SK-N-SH (cell line): Measurements from ENCODE around the gene USP28. TPM values are rescaled to one million over a fixed set of nuclear protein-coding genes. Genes with fewer than 3 reads are reported as not detected.

Experiments
- CTCF ChIA-PET: fragments of 300-600, 350-600 bp; formaldehyde crosslinking; extraction: SDS; loops from one replicate; lab custom pipeline; 2021; lab: Yijun Ruan, JAX
- POLR2A ChIA-PET: fragments of 350-600 bp; sonication (Branson Sonifier 250); formaldehyde crosslinking; extraction: SDS; loops from one replicate; lab custom pipeline; 2020; ENCODE audit warnings: antibody characterized with exemption, inconsistent platforms; lab: Yijun Ruan, JAX
- DNase-seq: peaks from one replicate; pipeline ENCODE4 v3.0.0; 2012
- H2AFZ ChIP-seq: fragments of 200-600 bp; sonication (generic); 2 replicates; pipeline ENCODE4 v1.8.1; 2016; ENCODE audit warnings: antibody characterized with exemption, mild to moderate bottlenecking, low read depth
- H3F3A ChIP-seq: fragments of 200-600 bp; sonication (generic); replicated peaks from 2 replicates; pipeline ENCODE3; 2016; ENCODE audit warnings: antibody characterized with exemption, mild to moderate bottlenecking; ENCODE audit not compliant: insufficient read depth
- H3K27ac ChIP-seq, 2 experiments: fragments of 200-500 bp in 1 of 2; fragments of 200-600 bp in 1 of 2; sonication (Bioruptor generic) in 1 of 2; sonication (generic), shearing (Covaris generic) in 1 of 2; 2 replicates each; pipeline versions ENCODE4 v1.5.1 to v1.6.1; 2014 to 2016; ENCODE audit warnings: low read depth in 2 of 2, inconsistent platforms in 1 of 2, low read length in 1 of 2, mild to moderate bottlenecking in 1 of 2, mixed read lengths in 1 of 2
- H3K27me3 ChIP-seq: fragments of 200-600 bp; sonication (generic), shearing (Covaris generic); 2 replicates; pipeline ENCODE4 v1.6.1; 2016; ENCODE audit warnings: mixed run types; ENCODE audit not compliant: insufficient read depth
- H3K36me3 ChIP-seq, 2 experiments: fragments of 200-500 bp in 1 of 2; fragments of 200-600 bp in 1 of 2; sonication (Bioruptor generic) in 1 of 2; sonication (generic) in 1 of 2; replicated peaks in 1 of 2; 2 replicates each; pipeline versions ENCODE3 to v1.5.1; 2014 to 2016; ENCODE audit warnings: low read length in 1 of 2, mild to moderate bottlenecking in 1 of 2; ENCODE audit not compliant: insufficient read depth in 2 of 2, control insufficient read depth in 1 of 2
- H3K4me1 ChIP-seq, 2 experiments: fragments of 200-500 bp in 1 of 2; fragments of 200-600 bp in 1 of 2; sonication (Bioruptor generic) in 1 of 2; sonication (generic), shearing (Covaris generic) in 1 of 2; 2 replicates each; pipeline versions ENCODE4 v1.5.1 to v1.6.1; 2014 to 2016; ENCODE audit warnings: low read depth in 1 of 2, low read length in 1 of 2, mixed run types in 1 of 2; ENCODE audit not compliant: insufficient read depth in 2 of 2, control insufficient read depth in 1 of 2
- H3K4me2 ChIP-seq: fragments of 200-600 bp; sonication (generic), shearing (Covaris generic); 2 replicates; pipeline ENCODE4 v1.6.1; 2017; ENCODE audit warnings: mixed run types
- H3K4me3 ChIP-seq, 2 experiments: fragments of 200-500 bp in 1 of 2; fragments of 200-600 bp in 1 of 2; sonication (Bioruptor generic) in 1 of 2; sonication (generic), shearing (Covaris generic) in 1 of 2; 2 replicates each; pipeline versions ENCODE4 v1.5.1 to v1.8.1; 2014 to 2016; ENCODE audit warnings: low read depth in 2 of 2, inconsistent platforms in 1 of 2, low read length in 1 of 2, mild to moderate bottlenecking in 1 of 2, mixed read lengths in 1 of 2, moderate library complexity in 1 of 2
- H3K79me2 ChIP-seq: fragments of 200-600 bp; sonication (generic); 2 replicates; pipeline ENCODE4 v1.8.1; 2017; ENCODE audit warnings: mild to moderate bottlenecking; ENCODE audit not compliant: insufficient read depth
- H3K9ac ChIP-seq: fragments of 200-600 bp; sonication (generic); 2 replicates; pipeline ENCODE4 v1.6.1; 2017; ENCODE audit warnings: mixed run types
- H3K9me2 ChIP-seq: fragments of 200-600 bp; sonication (generic); 2 replicates; pipeline ENCODE4 v1.6.1; 2017; ENCODE audit warnings: mixed run types
- H3K9me3 ChIP-seq: fragments of 200-600 bp; sonication (generic); 2 replicates; pipeline ENCODE4 v1.6.1; 2017; ENCODE audit warnings: mixed run types, mild to moderate bottlenecking, moderate library complexity
- H4K20me1 ChIP-seq: fragments of 200-600 bp; sonication (generic); 2 replicates; pipeline ENCODE4 v1.6.1; 2017; ENCODE audit warnings: mild to moderate bottlenecking, mixed run types; ENCODE audit not compliant: insufficient read depth
- JUND ChIP-seq: IDR thresholded peaks from 2 replicates; pipeline ENCODE4 v1.4.0; 2012
- NFIC ChIP-seq: IDR thresholded peaks from 2 replicates; pipeline ENCODE4 v1.4.0; 2012; ENCODE audit warnings: borderline replicate concordance
- NRF1 ChIP-seq: IDR thresholded peaks from 2 replicates; pipeline ENCODE4 v1.6.1; 2012; ENCODE audit warnings: low read depth, mild to moderate bottlenecking, low read length
- RAD21 ChIP-seq: IDR thresholded peaks from 2 replicates; pipeline ENCODE4 v1.6.1; 2012; ENCODE audit warnings: mild to moderate bottlenecking, low read length
- RXRA ChIP-seq: IDR thresholded peaks from 2 replicates; pipeline ENCODE4 v1.4.0; 2012; ENCODE audit warnings: low read depth, mild to moderate bottlenecking, borderline replicate concordance
- SMC3 ChIP-seq: IDR thresholded peaks from 2 replicates; pipeline ENCODE4 v1.6.1; 2012; ENCODE audit warnings: low read depth, low read length, improper control_type of control experiment
- TEAD4 ChIP-seq: IDR thresholded peaks from 2 replicates; pipeline ENCODE4 v1.4.0; 2012; ENCODE audit warnings: mild to moderate bottlenecking, borderline replicate concordance; ENCODE audit not compliant: insufficient read depth
- WGBS: methylation state at CpG from one replicate; pipeline ENCODE4 v1.1.6; 2017; ENCODE audit warnings: low lambda C conversion rate; 5-methylcytosine and 5-hydroxymethylcytosine counted together
- polyA plus RNA-seq, 3 experiments: library from polyadenylated mRNA; depleted of rRNA; stranded (reverse); fragments of >200 nt; gene quantifications; 2 replicates each; pipeline ENCODE4 v1.2.3, GENCODE V29; 2012
- TF ChIP-seq, protein P1 (sequence below): IDR thresholded peaks from 2 replicates; pipeline ENCODE4 v1.6.1; 2012; ENCODE audit warnings: mild to moderate bottlenecking, low read depth, low read length, moderate library complexity
- TF ChIP-seq, protein P2 (sequence below): IDR thresholded peaks from 2 replicates; pipeline ENCODE4 v1.4.0; 2012; ENCODE audit warnings: low read depth, borderline replicate concordance
- TF ChIP-seq, protein P3 (sequence below): IDR thresholded peaks from 2 replicates; pipeline ENCODE4 v1.4.0; 2012; ENCODE audit warnings: low read depth, borderline replicate concordance
- TF ChIP-seq, protein P4 (sequence below): fragments of 200-600 bp; sonication (generic); IDR thresholded peaks from 2 replicates; pipeline ENCODE4 v1.6.1; 2017; ENCODE audit warnings: antibody characterized with exemption, mild to moderate bottlenecking, moderate library complexity

Gene USP28
- polyA plus RNA-seq, 1 of the 3 experiments (the other 2 are of a cell fraction) = 20.0 TPM

GRCh38 chr11:113865873-113866272 is 9.5 kb downstream of the USP28 start (continued):
- TF ChIP-seq, protein P1, sequence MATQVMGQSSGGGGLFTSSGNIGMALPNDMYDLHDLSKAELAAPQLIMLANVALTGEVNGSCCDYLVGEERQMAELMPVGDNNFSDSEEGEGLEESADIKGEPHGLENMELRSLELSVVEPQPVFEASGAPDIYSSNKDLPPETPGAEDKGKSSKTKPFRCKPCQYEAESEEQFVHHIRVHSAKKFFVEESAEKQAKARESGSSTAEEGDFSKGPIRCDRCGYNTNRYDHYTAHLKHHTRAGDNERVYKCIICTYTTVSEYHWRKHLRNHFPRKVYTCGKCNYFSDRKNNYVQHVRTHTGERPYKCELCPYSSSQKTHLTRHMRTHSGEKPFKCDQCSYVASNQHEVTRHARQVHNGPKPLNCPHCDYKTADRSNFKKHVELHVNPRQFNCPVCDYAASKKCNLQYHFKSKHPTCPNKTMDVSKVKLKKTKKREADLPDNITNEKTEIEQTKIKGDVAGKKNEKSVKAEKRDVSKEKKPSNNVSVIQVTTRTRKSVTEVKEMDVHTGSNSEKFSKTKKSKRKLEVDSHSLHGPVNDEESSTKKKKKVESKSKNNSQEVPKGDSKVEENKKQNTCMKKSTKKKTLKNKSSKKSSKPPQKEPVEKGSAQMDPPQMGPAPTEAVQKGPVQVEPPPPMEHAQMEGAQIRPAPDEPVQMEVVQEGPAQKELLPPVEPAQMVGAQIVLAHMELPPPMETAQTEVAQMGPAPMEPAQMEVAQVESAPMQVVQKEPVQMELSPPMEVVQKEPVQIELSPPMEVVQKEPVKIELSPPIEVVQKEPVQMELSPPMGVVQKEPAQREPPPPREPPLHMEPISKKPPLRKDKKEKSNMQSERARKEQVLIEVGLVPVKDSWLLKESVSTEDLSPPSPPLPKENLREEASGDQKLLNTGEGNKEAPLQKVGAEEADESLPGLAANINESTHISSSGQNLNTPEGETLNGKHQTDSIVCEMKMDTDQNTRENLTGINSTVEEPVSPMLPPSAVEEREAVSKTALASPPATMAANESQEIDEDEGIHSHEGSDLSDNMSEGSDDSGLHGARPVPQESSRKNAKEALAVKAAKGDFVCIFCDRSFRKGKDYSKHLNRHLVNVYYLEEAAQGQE = no peak
- no peak for TF ChIP-seq JUND
- TF ChIP-seq RAD21 = no peak
- TF ChIP-seq, protein P2, sequence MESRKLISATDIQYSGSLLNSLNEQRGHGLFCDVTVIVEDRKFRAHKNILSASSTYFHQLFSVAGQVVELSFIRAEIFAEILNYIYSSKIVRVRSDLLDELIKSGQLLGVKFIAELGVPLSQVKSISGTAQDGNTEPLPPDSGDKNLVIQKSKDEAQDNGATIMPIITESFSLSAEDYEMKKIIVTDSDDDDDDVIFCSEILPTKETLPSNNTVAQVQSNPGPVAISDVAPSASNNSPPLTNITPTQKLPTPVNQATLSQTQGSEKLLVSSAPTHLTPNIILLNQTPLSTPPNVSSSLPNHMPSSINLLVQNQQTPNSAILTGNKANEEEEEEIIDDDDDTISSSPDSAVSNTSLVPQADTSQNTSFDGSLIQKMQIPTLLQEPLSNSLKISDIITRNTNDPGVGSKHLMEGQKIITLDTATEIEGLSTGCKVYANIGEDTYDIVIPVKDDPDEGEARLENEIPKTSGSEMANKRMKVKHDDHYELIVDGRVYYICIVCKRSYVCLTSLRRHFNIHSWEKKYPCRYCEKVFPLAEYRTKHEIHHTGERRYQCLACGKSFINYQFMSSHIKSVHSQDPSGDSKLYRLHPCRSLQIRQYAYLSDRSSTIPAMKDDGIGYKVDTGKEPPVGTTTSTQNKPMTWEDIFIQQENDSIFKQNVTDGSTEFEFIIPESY = no peak
- no peak for TF ChIP-seq RXRA
- TF ChIP-seq NRF1 = no peak
- TF ChIP-seq, protein P3, sequence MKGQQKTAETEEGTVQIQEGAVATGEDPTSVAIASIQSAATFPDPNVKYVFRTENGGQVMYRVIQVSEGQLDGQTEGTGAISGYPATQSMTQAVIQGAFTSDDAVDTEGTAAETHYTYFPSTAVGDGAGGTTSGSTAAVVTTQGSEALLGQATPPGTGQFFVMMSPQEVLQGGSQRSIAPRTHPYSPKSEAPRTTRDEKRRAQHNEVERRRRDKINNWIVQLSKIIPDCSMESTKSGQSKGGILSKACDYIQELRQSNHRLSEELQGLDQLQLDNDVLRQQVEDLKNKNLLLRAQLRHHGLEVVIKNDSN = no peak
- TF ChIP-seq NFIC = no peak

DNA sequence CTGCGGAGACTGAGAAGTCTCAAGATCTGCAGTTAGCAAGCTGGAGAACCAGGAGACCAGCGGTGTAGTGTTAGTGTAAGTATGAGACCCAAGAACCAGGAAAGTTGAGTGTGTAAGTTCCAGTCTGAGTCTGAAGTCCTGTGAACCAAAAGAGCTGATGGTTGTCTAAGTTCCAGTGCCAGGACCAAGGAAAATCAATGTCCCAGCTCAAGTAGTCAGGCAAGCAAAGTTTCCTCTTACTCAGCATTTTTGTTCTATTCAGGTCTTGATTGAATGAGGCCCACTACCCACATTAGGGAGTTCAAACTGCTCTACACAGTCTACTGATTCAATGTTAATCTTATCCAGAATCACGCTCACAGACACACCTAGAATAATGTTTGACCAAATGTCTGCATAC is 11.0 kb downstream of the USP28 start:
- H3K9me2 ChIP-seq = no peaks in the 10 kb centered on the region
- no peak overlapping the region for H3K4me3 ChIP-seq
- peaks cover 0 to 4% of the 10 kb centered on the region in 2 experiments; a peak in 1 of 4 replicates for H3K4me1 ChIP-seq
- H3K36me3 ChIP-seq = peaks cover 0 to 9% of the 10 kb centered on the region in 2 experiments
- H3K4me2 ChIP-seq = no peak overlapping the region
- H3K27me3 ChIP-seq = no peaks in the 10 kb centered on the region
- H4K20me1 ChIP-seq = no peaks in the 10 kb centered on the region
- H3K9ac ChIP-seq = no peak overlapping the region
- DNase-seq = no peak
- ChIA-PET CTCF (interaction anchor here (0.9 to 1.6 kb wide), 2 partner anchors 11 to 129 kb away, joined by 3 to 5 read pairs; partner anchors contain the start of gene USP28), POLR2A (no interaction called here)
- no peak overlapping the region for H3K27ac ChIP-seq
- TF ChIP-seq NRF1 (no peak), TEAD4 (no peak), RAD21 (no peak), SMC3 (no peak)
- TF ChIP-seq, protein P1 = no peak
- TF ChIP-seq, protein P4, sequence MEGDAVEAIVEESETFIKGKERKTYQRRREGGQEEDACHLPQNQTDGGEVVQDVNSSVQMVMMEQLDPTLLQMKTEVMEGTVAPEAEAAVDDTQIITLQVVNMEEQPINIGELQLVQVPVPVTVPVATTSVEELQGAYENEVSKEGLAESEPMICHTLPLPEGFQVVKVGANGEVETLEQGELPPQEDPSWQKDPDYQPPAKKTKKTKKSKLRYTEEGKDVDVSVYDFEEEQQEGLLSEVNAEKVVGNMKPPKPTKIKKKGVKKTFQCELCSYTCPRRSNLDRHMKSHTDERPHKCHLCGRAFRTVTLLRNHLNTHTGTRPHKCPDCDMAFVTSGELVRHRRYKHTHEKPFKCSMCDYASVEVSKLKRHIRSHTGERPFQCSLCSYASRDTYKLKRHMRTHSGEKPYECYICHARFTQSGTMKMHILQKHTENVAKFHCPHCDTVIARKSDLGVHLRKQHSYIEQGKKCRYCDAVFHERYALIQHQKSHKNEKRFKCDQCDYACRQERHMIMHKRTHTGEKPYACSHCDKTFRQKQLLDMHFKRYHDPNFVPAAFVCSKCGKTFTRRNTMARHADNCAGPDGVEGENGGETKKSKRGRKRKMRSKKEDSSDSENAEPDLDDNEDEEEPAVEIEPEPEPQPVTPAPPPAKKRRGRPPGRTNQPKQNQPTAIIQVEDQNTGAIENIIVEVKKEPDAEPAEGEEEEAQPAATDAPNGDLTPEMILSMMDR = no peak
- H3K9me3 ChIP-seq = no peaks in the 10 kb centered on the region
- H3K79me2 ChIP-seq = peaks cover 51% of the 10 kb centered on the region
- WGBS = 96% methylated on average over 3 of the region's 3 CpGs
- no peak overlapping the region for H2AFZ ChIP-seq
- H3F3A ChIP-seq = peaks cover 8% of the 10 kb centered on the region
